ENCODE data around the gene ERN2. TPM values are rescaled to one million over a fixed set of nuclear protein-coding genes. Genes with fewer than 3 reads are reported as not detected.

ERN2 gene
- total RNA-seq, 1 experiment from 2014 or later = 2.1 TPM

- Histone ChIP-seq H3K23me2 (ENCODE audit: insufficient read length, low read depth, low read length, poor library complexity, severe bottlenecking) (peaks cover 8% of the 10 kb centered on the region), H3K56ac (ENCODE audit: insufficient read length, low read depth, low read length) (no peak overlapping the region), H3K27me3 (ENCODE audit: insufficient read depth, low read length) (peaks cover 3% of the 10 kb centered on the region; the same call in 1 of the 2 replicates), H3K18ac (ENCODE audit: insufficient read length, low read depth, low read length) (no peak overlapping the region), H2AFZ (ENCODE audit: low read length) (no peak overlapping the region), H4K20me1 (ENCODE audit: control insufficient read depth, insufficient read depth, insufficient read length) (peaks cover 3% of the 10 kb centered on the region), H2BK12ac (ENCODE audit: insufficient read length, low read depth, low read length) (no peak overlapping the region), H3K9ac (ENCODE audit: extremely low read depth, insufficient read length, low read length) (no peak overlapping the region), H2BK15ac (ENCODE audit: low read depth, low read length) (no peak overlapping the region), H4K8ac (replicated peaks; ENCODE audit: insufficient read length, low read depth, low read length) (no peak overlapping the region), H3K9me3 (ENCODE audit: control insufficient read depth, low read depth, low read length) (peaks cover 5% of the 10 kb centered on the region), H3K4ac (ENCODE audit: low read depth, low read length) (no peak overlapping the region), H3K27ac (ENCODE audit: insufficient read length, low read depth, low read length) (no peak overlapping the region), H2AK5ac (ENCODE audit: insufficient read length, low read length) (no peak overlapping the region), H4K91ac (ENCODE audit: insufficient read length, low read depth, low read length) (no peak overlapping the region), H2BK5ac (ENCODE audit: insufficient read length, low read length) (no peak overlapping the region), H3T11ph (ENCODE audit: low read length) (no peak overlapping the region), H3K14ac (ENCODE audit: insufficient read depth, low read length) (no peak overlapping the region), H3K4me2 (ENCODE audit: insufficient read depth, insufficient read length, low read length) (no peak overlapping the region), H4K5ac (ENCODE audit: insufficient read length, low read depth, low read length) (no peak overlapping the region), H3K4me1 (ENCODE audit: insufficient read depth, low read length) (no peaks in the 10 kb centered on the region), H3K23ac (ENCODE audit: insufficient read length, low read depth, low read length) (no peak overlapping the region), H3K79me1 (ENCODE audit: insufficient read depth, low read depth, low read length, poor library complexity, severe bottlenecking) (no peaks in the 10 kb centered on the region), H2BK20ac (ENCODE audit: low read depth, low read length, poor library complexity, severe bottlenecking) (no peak overlapping the region), H2BK120ac (ENCODE audit: low read depth, low read length, poor library complexity, severe bottlenecking) (no peak overlapping the region), H3K79me2 (ENCODE audit: insufficient read depth, low read length) (no peaks in the 10 kb centered on the region)
- Mint-ChIP-seq H3K27ac (no peak overlapping the region), H3K36me3 (ENCODE audit: insufficient read depth in 1 of 3, low read depth in 3 of 3) (peaks cover 2 to 19% (median 7%) of the 10 kb centered on the region in 3 experiments; a peak in 5 of 7 replicates), H3K4me3 (no peak overlapping the region), H3K27me3 (ENCODE audit: low read depth) (peaks cover 27% of the 10 kb centered on the region), H3K9me3 (peaks cover 10 to 11% of the 10 kb centered on the region in 2 experiments), H3K4me1 (peaks cover 2 to 9% of the 10 kb centered on the region in 2 experiments; a peak in 3 of 4 replicates)
- DNase-seq = no peak
- no CpG with 5 or more reads among the region's 3 CpGs for WGBS (ENCODE audit: extremely low coverage, insufficient read length, low lambda C conversion rate)
- no peak for TF ChIP-seq CTCF (conservative IDR thresholded peaks at IDR 0.05)
Observed at GRCh38 chr16:23710504-23710903, 2.5 kb downstream of the ERN2 start.
